Thyroid gland (tissue), 4 donors: ENCODE results near the gene CORO1C. TPM values are rescaled to one million over a fixed set of nuclear protein-coding genes. Genes with fewer than 3 reads are reported as not detected.

ENCODE experiments used
- DNase-seq, 2 donors: peaks; one replicate each; pipeline ENCODE4 v3.0.0-alpha.2; 2019
- H3K27ac ChIP-seq, 3 donors: fragments of 200-600 bp; sonication (generic); 1 replicate in 2 of 3; 2 replicates in 1 of 3; pipeline ENCODE4 v1.5.1; 2016 to 2019; ENCODE audit warnings: mild to moderate bottlenecking in 1 of 3, moderate library complexity in 1 of 3
- H3K27me3 ChIP-seq: fragments of 200-600 bp; sonication (generic); one replicate; pipeline ENCODE4 v1.5.1; 2019
- H3K36me3 ChIP-seq, 2 donors: fragments of 200-600 bp; sonication (generic); one replicate each; pipeline ENCODE4 v1.5.1; 2016 to 2019
- H3K4me1 ChIP-seq, 2 donors: fragments of 200-600 bp; sonication (generic); one replicate each; pipeline ENCODE4 v1.5.1; 2017 to 2019
- H3K4me3 ChIP-seq, 3 donors: fragments of 200-600 bp; sonication (generic); replicated peaks in 1 of 3; 1 replicate in 2 of 3; 2 replicates in 1 of 3; pipeline ENCODE4 v1.5.1; 2016; ENCODE audit warnings: mild to moderate bottlenecking in 1 of 3
- H3K9me3 ChIP-seq: fragments of 200-600 bp; sonication (generic); one replicate; pipeline ENCODE4 v1.5.1; 2017
- POLR2A ChIP-seq, 2 donors: fragments of 450-650 bp; IDR thresholded peaks; one replicate each; pipeline ENCODE4 v1.6.1; 2017; ENCODE audit warnings: antibody characterized with exemption in 2 of 2, mild to moderate bottlenecking in 2 of 2, moderate library complexity in 1 of 2
- WGBS, 2 donors: methylation state at CpG; one replicate each; pipeline ENCODE4 v1.1.5; 2017; 5-methylcytosine and 5-hydroxymethylcytosine counted together
- intact Hi-C: fragments of 100-400 bp; cut with DNase I; formaldehyde crosslinking; loops from one replicate; pipeline ENCODE4 v1.15.1; 2023
- total RNA-seq, 4 donors: library from RNA; depleted of rRNA; stranded (reverse); fragments of >200 nt; gene quantifications; one replicate each; pipeline ENCODE4 v1.2.3, GENCODE V29; 2016
- TF ChIP-seq, protein P1 (sequence below), 6 experiments: fragments of 200-600 bp in 3 of 6; fragments of 450-650 bp in 3 of 6; sonication (generic) in 3 of 6; IDR thresholded peaks; one replicate each; pipeline ENCODE4 v1.5.1; 2016 to 2019; ENCODE audit warnings: antibody characterized with exemption in 6 of 6, mild to moderate bottlenecking in 2 of 6, inconsistent platforms in 1 of 6, moderate library complexity in 1 of 6

Gene CORO1C
- total RNA-seq, 4 donors from 2014 or later, result 22.0 to 63.6 (median 30.1) TPM

GRCh38 chr12:108676707-108677106 lies 54.6 kb downstream of the CORO1C start:
- DNase-seq, result no peak
- no peaks in the 10 kb centered on the region for H3K9me3 ChIP-seq
- H3K4me3 ChIP-seq, result no peak overlapping the region
- no peak overlapping the region for H3K27ac ChIP-seq
- 80 to 91% methylated on average over 5 of the region's 5 CpGs for WGBS, 2 donors
- TF ChIP-seq, protein P1, sequence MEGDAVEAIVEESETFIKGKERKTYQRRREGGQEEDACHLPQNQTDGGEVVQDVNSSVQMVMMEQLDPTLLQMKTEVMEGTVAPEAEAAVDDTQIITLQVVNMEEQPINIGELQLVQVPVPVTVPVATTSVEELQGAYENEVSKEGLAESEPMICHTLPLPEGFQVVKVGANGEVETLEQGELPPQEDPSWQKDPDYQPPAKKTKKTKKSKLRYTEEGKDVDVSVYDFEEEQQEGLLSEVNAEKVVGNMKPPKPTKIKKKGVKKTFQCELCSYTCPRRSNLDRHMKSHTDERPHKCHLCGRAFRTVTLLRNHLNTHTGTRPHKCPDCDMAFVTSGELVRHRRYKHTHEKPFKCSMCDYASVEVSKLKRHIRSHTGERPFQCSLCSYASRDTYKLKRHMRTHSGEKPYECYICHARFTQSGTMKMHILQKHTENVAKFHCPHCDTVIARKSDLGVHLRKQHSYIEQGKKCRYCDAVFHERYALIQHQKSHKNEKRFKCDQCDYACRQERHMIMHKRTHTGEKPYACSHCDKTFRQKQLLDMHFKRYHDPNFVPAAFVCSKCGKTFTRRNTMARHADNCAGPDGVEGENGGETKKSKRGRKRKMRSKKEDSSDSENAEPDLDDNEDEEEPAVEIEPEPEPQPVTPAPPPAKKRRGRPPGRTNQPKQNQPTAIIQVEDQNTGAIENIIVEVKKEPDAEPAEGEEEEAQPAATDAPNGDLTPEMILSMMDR (IDR thresholded peaks at IDR 0.05), result no peak
- TF ChIP-seq POLR2A (IDR thresholded peaks at IDR 0.05), result no peak
- intact Hi-C loops, result no loop called here
- no peaks in the 10 kb centered on the region for H3K27me3 ChIP-seq
- no peaks in the 10 kb centered on the region for H3K4me1 ChIP-seq
- peaks cover 0 to 3% of the 10 kb centered on the region in 2 donors for H3K36me3 ChIP-seq

GRCh38 chr12:108675792-108676191 lies 55.5 kb downstream of the CORO1C start:
- intact Hi-C loops, result no loop called here
- H3K4me1 ChIP-seq, result no peaks in the 10 kb centered on the region
- WGBS, 2 donors, result 94 to 96% methylated on average over 4 of the region's 4 CpGs

GRCh38 chr12:108672054-108672453 lies 59.3 kb downstream of the CORO1C start:
- H3K9me3 ChIP-seq, result no peaks in the 10 kb centered on the region
- intact Hi-C loops, result no loop called here
- 89 to 92% methylated on average over 3 of the region's 3 CpGs for WGBS, 2 donors
- peaks cover 0 to 5% of the 10 kb centered on the region in 2 donors for H3K4me1 ChIP-seq
- DNase-seq, result no peak
- no peak overlapping the region for H3K27ac ChIP-seq
- H3K36me3 ChIP-seq, result no peaks in the 10 kb centered on the region
- TF ChIP-seq, protein P1 (IDR thresholded peaks at IDR 0.05), result no peak
- TF ChIP-seq POLR2A (IDR thresholded peaks at IDR 0.05), result no peak
- no peaks in the 10 kb centered on the region for H3K27me3 ChIP-seq
- no peak overlapping the region for H3K4me3 ChIP-seq

More at GRCh38 chr12:108675792-108676191, 55.5 kb downstream of the CORO1C start:
- H3K9me3 ChIP-seq, result no peaks in the 10 kb centered on the region
- H3K27me3 ChIP-seq, result no peaks in the 10 kb centered on the region
- no peak for DNase-seq
- TF ChIP-seq POLR2A (IDR thresholded peaks at IDR 0.05), result no peak
- TF ChIP-seq, protein P1 (IDR thresholded peaks at IDR 0.05), result no peak
- H3K27ac ChIP-seq, result no peak overlapping the region
- peaks cover 0 to 3% of the 10 kb centered on the region in 2 donors for H3K36me3 ChIP-seq
- H3K4me3 ChIP-seq, result no peak overlapping the region

GRCh38 chr12:108671110-108671509 lies 60.2 kb downstream of the CORO1C start:
- no peaks in the 10 kb centered on the region for H3K36me3 ChIP-seq
- H3K27ac ChIP-seq, result no peak overlapping the region
- intact Hi-C loops, result no loop called here
- TF ChIP-seq POLR2A (IDR thresholded peaks at IDR 0.05), result no peak
- TF ChIP-seq, protein P1 (IDR thresholded peaks at IDR 0.05), result no peak
- DNase-seq, result no peak
- 93 to 95% methylated on average over 3 of the region's 3 CpGs for WGBS, 2 donors
- no peaks in the 10 kb centered on the region for H3K9me3 ChIP-seq
- H3K27me3 ChIP-seq, result no peaks in the 10 kb centered on the region
- H3K4me1 ChIP-seq, result peaks cover 0 to 5% of the 10 kb centered on the region in 2 donors
- H3K4me3 ChIP-seq, result no peak overlapping the region

GRCh38 chr12:108670066-108670631 lies 61.2 kb downstream of the CORO1C start:
- TF ChIP-seq, protein P1 (IDR thresholded peaks at IDR 0.05), result no peak
- no peak for TF ChIP-seq POLR2A (IDR thresholded peaks at IDR 0.05)

More at GRCh38 chr12:108670066-108670631, 61.2 kb downstream of the CORO1C start:
- H3K27ac ChIP-seq, result no peak overlapping the region
- intact Hi-C loops, result no loop called here
- no peaks in the 10 kb centered on the region for H3K36me3 ChIP-seq
- DNase-seq, result no peak
- 83 to 90% methylated on average over 7 of the region's 7 CpGs for WGBS, 2 donors
- no peaks in the 10 kb centered on the region for H3K27me3 ChIP-seq
- H3K4me1 ChIP-seq, result peaks cover 0 to 5% of the 10 kb centered on the region in 2 donors
- no peak overlapping the region for H3K4me3 ChIP-seq
- no peaks in the 10 kb centered on the region for H3K9me3 ChIP-seq
